H1 (cell line): ENCODE measurements around the gene PCDHGB6. TPM values are rescaled to one million over a fixed set of nuclear protein-coding genes. Genes with fewer than 3 reads are reported as not detected.

ENCODE experiments used
- MAFK ChIP-seq: IDR thresholded peaks from 2 replicates; pipeline ENCODE4 v1.6.1; 2012; ENCODE audit warnings: low read depth, mild to moderate bottlenecking, improper control_type of control experiment, low read length
- ZNF274 ChIP-seq: IDR thresholded peaks from 2 replicates; pipeline ENCODE4 v1.7.0; 2012; ENCODE audit warnings: low read length, borderline replicate concordance; ENCODE audit errors: extremely low read depth
- polyA plus RNA-seq, 7 experiments: library from polyadenylated mRNA; depleted of rRNA in 3 of 7; stranded (reverse) in 5 of 7; unstranded in 2 of 7; fragments of >200 nt in 5 of 7; fragments of 200-250 nt in 2 of 7; gene quantifications; 1 replicate in 5 of 7; 2 replicates in 1 of 7; 4 replicates in 1 of 7; pipeline versions ENCODE4 v1.2.1 to v1.2.3, GENCODE V29; 2011 to 2013; ENCODE audit warnings: missing spikeins in 2 of 7, mixed read lengths in 2 of 7
- total RNA-seq: library from RNA; stranded (reverse); fragmentation: NEBNext Ultra II Directional; extraction: Animal tissue kit (Norgen Biotek cat#: 25700); gene quantifications from 2 replicates; pipeline ENCODE4 v1.2.1, GENCODE V29; 2021
- TF ChIP-seq, protein P1 (sequence below): IDR thresholded peaks from 2 replicates; pipeline ENCODE4 v1.6.1; 2011; ENCODE audit warnings: low read depth, mild to moderate bottlenecking, low read length; ENCODE audit not compliant: insufficient read depth
- TF ChIP-seq, protein P2 (sequence below), 3 experiments: IDR thresholded peaks; 1 replicate in 2 of 3; 2 replicates in 1 of 3; pipeline versions ENCODE4 v1.5.1 to v1.6.1; 2011; ENCODE audit warnings: low read length in 3 of 3, mild to moderate bottlenecking in 3 of 3, inconsistent platforms in 2 of 3, low read depth in 1 of 3, moderate library complexity in 1 of 3; ENCODE audit not compliant: insufficient read depth in 1 of 3; ENCODE audit errors: control extremely low read depth in 1 of 3

The PCDHGB6 gene
- total and polyA plus RNA-seq, 2 of the 8 experiments (the other 6 are each of a cell fraction or from before 2014, with no cell fraction given): 3.4 to 4.1 TPM

DNA sequence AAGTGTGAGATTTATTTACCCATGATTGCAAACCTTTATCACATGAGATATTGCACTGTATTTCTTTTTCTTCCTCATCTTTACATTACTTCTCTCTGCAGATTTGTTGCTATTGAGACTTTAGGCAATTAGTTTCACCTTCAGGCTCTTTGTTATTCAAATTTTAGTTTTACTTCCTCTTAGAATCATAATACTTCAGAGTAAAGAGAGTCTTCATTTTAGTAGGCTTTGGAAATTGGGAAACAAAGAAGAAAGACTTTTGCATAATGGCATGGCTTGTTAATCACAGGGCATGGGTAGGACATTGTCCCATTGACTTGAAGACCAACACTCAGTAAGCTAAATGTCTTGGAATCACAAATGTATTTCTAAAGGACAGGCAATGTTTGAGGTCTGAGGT is 45.1 kb upstream of the PCDHGB6 start (continued):
- TF ChIP-seq, protein P1, sequence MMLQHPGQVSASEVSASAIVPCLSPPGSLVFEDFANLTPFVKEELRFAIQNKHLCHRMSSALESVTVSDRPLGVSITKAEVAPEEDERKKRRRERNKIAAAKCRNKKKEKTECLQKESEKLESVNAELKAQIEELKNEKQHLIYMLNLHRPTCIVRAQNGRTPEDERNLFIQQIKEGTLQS: no peak
- TF ChIP-seq, protein P2, sequence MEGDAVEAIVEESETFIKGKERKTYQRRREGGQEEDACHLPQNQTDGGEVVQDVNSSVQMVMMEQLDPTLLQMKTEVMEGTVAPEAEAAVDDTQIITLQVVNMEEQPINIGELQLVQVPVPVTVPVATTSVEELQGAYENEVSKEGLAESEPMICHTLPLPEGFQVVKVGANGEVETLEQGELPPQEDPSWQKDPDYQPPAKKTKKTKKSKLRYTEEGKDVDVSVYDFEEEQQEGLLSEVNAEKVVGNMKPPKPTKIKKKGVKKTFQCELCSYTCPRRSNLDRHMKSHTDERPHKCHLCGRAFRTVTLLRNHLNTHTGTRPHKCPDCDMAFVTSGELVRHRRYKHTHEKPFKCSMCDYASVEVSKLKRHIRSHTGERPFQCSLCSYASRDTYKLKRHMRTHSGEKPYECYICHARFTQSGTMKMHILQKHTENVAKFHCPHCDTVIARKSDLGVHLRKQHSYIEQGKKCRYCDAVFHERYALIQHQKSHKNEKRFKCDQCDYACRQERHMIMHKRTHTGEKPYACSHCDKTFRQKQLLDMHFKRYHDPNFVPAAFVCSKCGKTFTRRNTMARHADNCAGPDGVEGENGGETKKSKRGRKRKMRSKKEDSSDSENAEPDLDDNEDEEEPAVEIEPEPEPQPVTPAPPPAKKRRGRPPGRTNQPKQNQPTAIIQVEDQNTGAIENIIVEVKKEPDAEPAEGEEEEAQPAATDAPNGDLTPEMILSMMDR (IDR thresholded peaks at IDR 0.05; ENCODE audit: control extremely low read depth in 1 of 3, insufficient read depth in 1 of 3, low read depth in 1 of 3, low read length in 3 of 3): no peak
- TF ChIP-seq ZNF274: no peak
- TF ChIP-seq MAFK: no peak
- TF ChIP-seq, all 59 proteins: peak for 0
